ENCODE data around the gene LSM7.

GRCh38 chr19:2282062-2282861 is 46.1 kb downstream of the LSM7 start, which contains the start of gene PEAK3:
- TF ChIP-seq CTCF (IDR thresholded peaks at IDR 0.05): no peak
- no peak for TF ChIP-seq POLR2A (IDR thresholded peaks at IDR 0.05)

Data from lower leg skin (tissue), 3 donors.